GM21737 (cell line): ENCODE results near the gene CEP44.
A peak's percentile ranks its signal among the peaks of the same experiment; 100 is the strongest.
"Not testable (repeated sequence)": the region's sequence is repeated elsewhere in the genome, so short reads cannot be mapped to it uniquely, and the experiment has no call there.

Experiments
- ATAC-seq: cut with Tn5 transposase; IDR thresholded peaks from one replicate; pipeline ENCODE4 v1.9.1; 2021; ENCODE audit warnings: mild to moderate bottlenecking, moderate library complexity; ENCODE audit not compliant: unreplicated experiment

Gene CEP44

GRCh38 chr4:174277433-174277832 is 6.3 kb upstream of the CEP44 start:
- ATAC-seq = no peak

DNA sequence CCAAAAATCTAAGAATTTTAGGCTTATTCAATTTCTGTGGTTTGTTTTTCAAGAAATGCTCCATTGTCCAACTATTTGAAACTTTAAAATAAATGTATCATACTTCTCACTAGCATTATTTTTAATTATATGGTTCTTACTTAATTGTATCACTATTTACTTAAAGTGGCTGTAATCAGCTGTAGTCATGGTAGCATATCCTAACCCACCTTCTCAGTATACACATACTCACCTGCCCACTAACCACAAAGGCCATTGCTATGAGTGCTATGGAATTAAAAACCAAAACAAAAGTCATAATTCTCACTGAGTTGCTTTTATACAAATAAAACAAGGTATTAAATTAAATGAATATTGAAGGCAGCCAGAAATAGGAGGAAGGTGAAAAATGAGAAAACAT is 5.2 kb upstream of the CEP44 start:
- no peak for ATAC-seq

- no peak for ATAC-seq
Measured at GRCh38 chr4:174279433-174280155, 4.1 kb upstream of the CEP44 start.

GRCh38 chr4:174281182-174281737 is 2.5 kb upstream of the CEP44 start:
- ATAC-seq = no peak

GRCh38 chr4:174281901-174282300 is 1.8 kb upstream of the CEP44 start:
- ATAC-seq = no peak

GRCh38 chr4:174282836-174283506 is 740 bp upstream of the CEP44 start:
- ATAC-seq = peak; percentile 97

GRCh38 chr4:174284487-174284886 is 776 bp downstream of the CEP44 start:
- no peak for ATAC-seq

GRCh38 chr4:174286870-174287269 is 3.2 kb downstream of the CEP44 start:
- no peak for ATAC-seq

- ATAC-seq = no peak
Measured at GRCh38 chr4:174292473-174292872, 8.8 kb downstream of the CEP44 start.

DNA sequence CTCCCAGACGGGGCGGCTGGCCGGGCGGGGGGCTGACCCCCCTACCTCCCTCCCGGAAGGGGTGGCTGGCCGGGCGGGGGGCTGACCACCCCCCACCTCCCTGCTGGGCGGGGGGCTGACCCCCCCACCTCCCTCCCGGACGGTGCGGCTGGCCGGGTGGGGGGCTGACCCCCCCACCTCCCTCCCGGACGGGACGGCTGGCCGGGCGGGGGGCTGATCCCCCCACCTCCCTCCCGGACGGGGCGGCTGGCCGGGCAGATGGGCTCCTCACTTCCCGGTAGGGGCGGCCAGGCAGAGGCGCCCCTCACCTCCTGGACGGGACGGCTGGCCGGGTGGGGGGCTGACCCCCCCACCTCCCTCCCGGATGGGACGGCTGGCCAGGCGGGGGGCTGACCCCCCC is 10.9 kb downstream of the CEP44 start:
- ATAC-seq = not testable (repeated sequence)

DNA sequence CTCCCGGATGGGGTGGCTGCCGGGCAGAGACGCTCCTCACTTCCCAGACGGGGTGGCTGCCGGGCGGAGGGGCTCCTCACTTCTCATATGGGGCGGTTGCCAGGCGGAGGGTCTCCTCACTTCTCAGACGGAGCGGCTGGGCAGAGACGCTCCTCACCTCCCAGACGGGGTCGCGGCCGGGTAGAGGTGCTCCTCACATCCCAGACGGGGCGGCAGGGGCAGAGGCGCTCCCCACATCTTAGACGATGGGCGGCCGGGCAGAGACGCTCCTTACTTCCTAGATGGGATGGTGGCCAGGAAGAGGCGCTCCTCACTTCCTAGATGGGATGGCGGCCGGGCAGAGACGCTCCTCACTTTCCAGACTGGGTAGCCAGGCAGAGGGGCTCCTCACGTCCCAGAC is 11.4 kb downstream of the CEP44 start:
- ATAC-seq = not testable (repeated sequence)

- ATAC-seq = no peak
Measured at GRCh38 chr4:174303687-174304086, 20.0 kb downstream of the CEP44 start.

DNA sequence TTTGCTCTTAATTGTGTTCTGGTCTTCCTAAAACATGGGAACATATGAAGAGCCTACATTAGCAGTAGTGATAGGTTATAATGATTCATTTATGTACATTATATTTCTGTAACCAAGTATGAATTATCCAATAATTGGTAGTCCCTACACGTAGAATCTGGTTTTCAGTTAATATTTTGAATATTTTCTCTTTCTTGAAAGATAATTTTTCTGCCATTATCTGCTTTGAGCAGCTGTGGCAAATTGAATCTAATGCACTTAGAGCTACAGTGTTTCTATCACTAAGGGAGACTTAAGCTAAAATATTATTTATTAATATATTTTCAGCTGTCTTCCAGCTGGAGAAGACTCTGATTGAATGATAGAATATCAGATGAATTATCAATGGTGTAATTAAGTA is 21.0 kb downstream of the CEP44 start:
- ATAC-seq = no peak

- no peak for ATAC-seq
Measured at GRCh38 chr4:174305961-174306360, 22.2 kb downstream of the CEP44 start.

GRCh38 chr4:174307694-174308093 is 24.0 kb downstream of the CEP44 start:
- ATAC-seq = no peak

GRCh38 chr4:174312993-174313392 is 29.3 kb downstream of the CEP44 start:
- no peak for ATAC-seq

GRCh38 chr4:174314274-174314673 is 30.6 kb downstream of the CEP44 start:
- ATAC-seq = no peak

DNA sequence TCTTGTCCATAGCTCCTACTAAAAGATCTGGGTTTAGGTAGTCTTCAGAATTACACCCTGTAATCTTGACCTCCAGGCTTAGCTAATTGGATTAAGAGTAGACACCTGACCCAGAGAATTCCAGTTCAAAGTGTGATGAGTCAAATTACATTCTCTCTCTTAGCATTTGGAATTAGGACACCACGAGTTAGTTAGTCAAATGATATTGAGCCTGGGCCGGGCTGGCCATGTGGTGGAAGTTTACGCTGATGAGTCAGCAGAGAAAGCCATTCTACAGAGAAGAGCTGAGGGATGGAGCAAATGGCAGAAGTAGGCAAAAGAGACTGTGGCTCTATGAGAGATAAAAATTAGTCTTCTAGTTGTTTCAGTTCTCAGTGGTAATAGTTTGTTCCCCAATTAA is 31.1 kb downstream of the CEP44 start:
- no peak for ATAC-seq

DNA sequence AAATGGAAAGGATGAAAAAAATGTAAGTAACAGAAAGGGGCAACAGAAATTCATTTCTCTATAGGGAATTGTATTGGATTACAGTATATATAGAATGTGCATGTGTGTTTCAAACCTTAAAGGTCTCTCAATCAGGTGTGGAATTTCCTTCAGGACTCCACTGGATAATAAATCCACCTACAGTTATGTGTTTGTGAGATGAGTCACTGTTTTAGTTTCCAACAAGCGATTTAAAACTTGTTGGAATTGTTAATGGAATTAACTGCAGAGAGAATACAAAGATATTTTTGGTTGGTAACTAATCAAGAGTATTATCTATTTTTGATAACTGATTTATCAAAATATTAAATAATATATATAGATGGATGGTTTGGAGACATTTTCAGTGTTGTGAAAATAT is 32.8 kb downstream of the CEP44 start:
- ATAC-seq = no peak

DNA sequence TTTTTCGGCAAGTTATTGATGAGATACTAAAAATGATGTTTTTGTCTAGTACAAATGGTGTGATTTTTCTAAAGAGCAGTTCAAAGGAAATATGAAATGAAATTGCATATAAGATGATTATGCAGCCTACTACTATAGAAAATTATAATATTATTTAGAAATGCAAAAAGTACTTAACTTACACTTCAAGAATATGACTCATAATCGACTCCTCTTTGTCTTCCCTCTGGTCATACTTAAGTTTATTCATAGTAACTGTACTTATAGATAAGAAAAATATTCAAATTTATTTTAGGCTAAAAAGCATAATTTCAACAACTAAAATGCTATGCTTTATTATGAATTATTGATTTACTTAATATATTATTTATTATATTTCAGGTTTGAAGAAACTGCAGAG is 33.2 kb downstream of the CEP44 start:
- ATAC-seq = no peak

GRCh38 chr4:174317531-174317930 is 33.8 kb downstream of the CEP44 start:
- no peak for ATAC-seq
